Medulla oblongata (tissue), 1 donor: ENCODE data around the gene DISC1.
"Not testable (repeated sequence)": the region's sequence is repeated elsewhere in the genome, so short reads cannot be mapped to it uniquely, and the experiment has no call there.

Experiments used
- DNase-seq: peaks from one replicate; pipeline ENCODE4 v3.0.0-alpha.2; 2015; ENCODE audit errors: extremely low spot score

The DISC1 gene

DNA sequence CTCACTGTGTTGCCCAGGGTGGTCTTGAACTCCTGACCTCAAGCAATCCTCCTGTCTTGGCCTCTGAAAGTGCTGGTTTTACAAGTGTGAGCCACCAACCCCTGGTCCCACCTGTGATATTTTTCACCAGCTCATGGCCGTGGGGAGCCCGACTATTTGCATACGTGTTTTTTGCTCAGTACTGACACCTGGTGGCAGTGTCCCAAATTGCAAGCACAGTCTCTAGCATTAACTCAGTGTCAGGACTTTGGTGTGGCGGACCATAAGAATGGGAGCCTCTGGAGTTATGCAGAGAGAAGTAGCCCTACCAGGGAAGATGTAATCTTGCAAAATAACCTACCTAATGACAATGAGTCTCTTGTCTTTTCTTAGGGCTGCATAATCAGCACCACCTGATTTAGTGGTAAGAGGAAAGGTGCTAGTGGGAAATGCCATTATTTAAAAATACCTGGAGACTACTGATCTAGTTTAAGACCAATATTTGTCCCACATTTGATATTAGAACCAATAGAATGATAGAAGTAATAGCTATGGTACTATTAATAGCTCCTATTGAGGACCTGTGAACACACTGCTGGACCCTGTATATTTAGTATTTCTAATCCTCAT, 305.4 kb downstream of the DISC1 start:
- DNase-seq: no peak

DNA sequence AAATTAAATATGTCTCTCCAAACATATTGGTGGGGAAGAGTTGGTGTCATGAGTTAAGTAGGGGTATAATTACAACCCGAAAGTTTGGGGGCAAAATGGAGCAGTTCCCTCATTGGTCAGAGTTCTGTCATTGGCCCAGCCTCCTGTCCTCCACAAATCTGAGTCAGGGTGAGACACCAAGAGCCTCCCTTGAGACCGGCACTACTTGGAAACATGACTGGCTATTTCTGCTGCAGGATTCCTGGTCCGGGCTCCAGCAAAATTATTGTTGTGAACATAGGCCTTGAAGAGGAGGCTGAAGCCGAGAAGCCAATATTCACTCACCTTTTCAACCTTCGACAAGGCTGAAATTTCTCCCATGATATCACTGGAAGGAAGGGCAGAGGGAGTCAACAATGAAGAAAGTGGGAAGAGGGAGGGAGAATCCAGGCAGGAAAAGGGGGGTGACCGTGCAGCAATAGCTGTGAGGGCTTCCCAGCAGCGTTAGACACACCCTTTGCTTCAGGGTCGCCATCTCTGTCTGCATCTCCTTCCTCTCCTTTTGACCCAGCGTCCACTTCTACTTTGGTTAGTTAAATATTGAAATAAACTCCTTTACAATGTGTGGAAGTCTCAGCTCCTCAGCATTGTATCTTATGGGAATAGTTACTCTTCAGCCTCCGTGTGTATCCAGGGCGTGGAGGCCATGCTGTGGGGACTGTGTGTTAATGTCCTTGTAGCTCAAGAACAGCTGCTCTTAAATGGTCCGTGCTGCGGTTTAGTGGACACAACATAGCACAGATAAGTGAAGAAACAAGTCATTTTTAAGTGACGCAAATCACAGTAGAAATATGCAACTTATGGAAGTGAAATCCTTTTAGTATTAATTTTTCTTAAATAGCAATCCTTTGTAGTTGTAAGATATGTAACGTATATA, 307.4 kb downstream of the DISC1 start:
- no peak for DNase-seq

DNA sequence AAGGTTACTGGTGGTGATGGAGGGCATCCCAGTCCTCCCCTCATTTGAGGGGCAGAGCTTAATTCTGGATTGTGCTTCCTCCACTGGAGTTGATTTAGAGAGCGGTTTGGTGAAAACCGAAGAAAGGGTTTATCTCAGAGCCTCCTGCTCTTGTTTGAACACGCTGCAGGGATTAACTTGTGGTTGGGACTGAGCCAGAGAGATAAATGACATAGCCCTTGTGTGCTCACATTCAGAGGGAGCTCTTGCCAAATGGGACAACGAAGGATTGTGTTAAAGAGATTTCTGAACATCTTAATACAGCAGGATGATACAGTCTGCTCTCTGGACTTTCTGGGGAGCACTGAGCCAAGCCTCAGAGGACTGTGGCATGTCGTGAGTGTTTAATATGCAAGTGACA, 308.2 kb downstream of the DISC1 start:
- DNase-seq: no peak

DNA sequence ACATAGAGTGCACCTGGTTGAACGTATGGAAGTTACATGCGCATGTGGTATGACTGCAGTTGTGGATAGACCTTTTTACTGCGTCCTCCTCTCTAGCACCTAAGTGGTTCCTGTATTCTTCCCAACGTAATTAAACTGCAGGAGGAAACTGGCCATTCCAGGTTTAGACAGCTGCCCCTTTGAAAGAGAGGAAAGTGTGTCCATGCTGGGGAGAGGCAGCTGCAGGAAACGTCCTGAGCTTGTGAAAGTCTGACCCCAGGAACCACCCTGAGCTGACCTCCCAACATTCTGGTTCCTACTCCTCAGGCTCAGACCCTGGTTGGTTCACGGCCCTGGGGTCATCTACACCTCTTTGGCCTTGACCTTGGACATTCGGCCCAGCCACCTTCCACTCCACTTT, 309.3 kb downstream of the DISC1 start:
- DNase-seq: no peak

DNA sequence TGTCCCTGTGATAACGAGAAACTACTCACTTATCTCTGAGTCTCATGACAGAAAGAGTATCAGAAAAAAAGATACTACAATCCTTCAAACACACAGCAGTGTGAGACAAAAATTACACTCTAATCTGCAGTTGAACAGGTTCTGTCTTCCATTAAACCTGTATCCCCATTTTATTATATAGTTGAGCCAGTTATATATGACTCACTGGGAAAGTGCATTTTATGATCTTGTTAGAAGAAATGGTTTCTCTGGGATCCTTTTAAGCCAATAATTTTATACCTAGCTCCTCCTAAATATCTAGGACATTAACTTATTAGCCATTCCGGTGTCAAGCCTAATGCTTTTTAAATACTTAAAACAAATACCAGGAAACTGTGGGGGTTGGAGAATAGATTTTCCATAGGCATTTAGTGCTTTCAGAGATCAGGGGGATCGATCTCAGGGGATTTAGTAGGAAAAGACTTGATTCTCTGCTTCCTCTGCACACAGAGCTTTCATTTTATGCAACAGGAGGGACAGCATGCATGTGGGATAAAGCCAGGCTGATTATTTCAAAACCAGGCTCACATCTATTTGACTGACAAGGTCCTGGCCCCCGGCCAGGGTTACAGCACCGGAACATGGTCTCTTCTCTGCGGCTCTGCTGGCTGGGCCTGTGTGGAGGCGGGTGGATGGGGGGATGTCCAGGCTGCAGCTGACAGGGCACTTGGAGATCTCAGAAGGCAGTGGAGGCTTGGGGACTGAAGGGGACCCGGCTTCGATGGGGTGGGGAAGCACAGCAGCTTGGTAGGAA, 310.6 kb downstream of the DISC1 start:
- no peak for DNase-seq

DNA sequence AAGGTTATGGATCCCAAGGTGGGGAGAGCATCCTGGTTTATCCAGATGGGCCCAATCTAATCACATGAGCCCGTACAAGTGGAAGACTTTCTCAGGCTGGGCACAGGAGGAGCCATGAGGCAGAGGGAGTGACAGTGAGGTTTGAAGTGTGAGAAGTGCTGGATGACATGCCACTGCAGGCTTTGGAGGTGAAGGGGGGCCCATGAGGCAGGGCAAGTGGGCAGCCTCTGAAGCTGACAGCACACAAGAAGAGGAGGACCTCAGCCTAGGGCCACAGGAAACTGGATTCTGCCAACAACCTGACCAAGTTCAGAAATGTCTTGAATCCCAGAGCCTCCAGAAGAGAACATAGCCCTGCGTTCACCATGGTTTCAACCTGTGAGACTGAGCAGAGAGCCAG, 311.6 kb downstream of the DISC1 start:
- no peak for DNase-seq

DNA sequence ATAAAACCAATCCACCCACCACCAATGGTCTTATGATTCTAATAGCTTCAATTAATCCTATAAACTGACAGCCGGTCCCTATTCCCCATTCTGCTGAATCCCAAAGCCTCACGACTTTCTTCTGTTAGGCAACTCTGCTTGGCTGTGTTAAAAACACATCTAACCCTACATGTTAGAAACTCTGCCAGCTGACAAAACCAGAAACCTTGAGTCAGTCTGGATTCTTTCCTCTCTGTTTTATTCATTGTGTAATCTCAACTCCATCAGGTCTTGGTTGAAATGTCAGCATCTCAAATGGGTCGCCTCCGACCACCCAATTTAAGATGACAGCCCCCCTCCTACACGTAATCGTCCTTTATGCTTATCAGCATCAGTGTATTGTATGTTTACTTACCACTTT, 312.1 kb downstream of the DISC1 start:
- DNase-seq: no peak

DNA sequence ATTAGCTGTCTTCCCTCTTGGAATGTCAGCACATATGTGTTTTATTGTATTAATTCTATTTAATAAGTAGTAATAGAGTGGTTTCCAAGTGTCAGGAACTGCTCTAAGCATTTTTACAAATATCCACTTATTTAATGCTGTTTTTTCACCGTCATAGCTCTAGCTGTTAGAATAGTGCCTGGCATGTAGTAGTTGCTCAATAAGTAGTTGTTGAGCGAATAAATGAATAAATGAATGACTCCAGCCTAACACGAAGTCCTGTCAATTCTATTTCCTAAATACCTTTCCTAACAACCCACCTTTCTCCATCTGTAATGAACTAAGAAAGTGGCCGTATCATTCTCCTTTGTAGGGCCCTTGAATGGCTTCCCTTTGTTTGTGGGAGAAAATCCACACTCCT, 312.5 kb downstream of the DISC1 start:
- no peak for DNase-seq

DNA sequence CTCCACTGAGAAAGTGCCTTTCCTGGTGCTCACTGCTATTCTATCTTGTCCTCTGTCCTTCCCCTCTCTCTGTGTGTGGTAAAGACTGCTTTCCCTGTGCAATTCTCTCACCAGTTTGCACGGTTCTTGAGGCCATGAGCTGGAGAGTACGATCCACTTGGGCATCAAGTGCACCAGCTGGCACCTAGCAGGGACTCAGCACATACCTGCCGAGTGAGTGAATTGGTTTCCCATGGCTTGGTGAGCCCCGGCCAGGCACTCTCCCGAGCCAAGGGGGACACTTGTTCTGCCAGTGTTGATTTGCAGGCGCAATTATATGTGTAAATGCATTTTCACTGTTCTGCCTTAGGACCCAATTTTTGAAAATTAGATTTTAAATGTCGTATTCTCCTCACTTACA, 313.5 kb downstream of the DISC1 start:
- DNase-seq: no peak

DNA sequence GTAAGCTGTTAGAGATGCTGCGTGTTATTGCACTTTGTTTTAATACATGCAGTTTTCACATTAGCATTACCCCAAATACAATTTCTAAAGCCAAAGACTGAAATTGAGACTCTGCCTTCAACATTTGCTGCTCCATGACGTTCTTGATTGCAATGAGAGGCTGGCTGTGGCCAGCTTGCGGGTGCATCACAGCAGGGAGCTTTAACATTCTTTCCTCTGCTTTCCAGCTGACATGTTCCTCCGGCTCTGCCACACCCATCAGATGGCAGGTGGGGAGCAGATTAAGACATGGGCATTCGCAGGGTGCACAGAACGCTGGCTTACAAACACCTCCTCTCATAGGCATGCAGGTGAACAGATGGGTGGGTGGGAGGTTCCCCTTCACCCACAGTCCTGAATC, 314.1 kb downstream of the DISC1 start:
- no peak for DNase-seq

DNA sequence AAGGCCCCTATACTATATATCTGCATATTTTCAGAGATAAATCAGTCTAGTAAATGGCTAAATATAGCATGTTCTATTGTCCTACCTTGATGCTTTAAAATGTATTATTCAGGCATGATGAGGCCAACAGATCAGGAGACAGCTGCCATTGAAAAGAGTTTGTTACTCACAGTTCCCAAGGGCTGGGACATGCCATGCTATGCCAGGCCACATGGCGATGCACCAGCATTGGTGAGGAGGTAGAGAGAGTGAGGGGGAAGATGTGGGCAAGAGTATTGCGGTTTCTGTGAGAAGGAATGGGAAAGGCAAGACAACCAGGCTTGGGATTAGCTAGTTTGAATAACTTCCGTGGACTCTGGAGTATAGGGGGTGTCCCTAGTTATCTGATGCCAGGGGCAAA, 316.5 kb downstream of the DISC1 start:
- DNase-seq: no peak

DNA sequence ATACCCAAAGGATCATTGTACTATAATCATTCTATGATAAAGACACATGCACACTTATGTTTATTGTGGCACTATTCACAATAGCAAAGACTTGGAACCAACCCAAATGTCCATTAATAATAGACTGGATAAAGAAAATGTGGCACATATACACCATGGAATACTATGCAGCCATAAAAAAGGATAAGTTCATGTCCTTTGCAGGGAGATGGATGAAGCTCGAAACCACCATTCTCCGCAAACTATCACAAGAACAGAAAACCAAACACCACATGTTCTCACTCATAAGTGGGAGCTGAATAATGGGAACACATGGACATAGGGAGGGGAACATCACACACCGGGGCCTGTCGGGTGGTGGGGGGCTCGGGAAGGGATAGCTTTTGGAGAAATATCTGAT, 321.5 kb downstream of the DISC1 start:
- not testable (repeated sequence) for DNase-seq

DNA sequence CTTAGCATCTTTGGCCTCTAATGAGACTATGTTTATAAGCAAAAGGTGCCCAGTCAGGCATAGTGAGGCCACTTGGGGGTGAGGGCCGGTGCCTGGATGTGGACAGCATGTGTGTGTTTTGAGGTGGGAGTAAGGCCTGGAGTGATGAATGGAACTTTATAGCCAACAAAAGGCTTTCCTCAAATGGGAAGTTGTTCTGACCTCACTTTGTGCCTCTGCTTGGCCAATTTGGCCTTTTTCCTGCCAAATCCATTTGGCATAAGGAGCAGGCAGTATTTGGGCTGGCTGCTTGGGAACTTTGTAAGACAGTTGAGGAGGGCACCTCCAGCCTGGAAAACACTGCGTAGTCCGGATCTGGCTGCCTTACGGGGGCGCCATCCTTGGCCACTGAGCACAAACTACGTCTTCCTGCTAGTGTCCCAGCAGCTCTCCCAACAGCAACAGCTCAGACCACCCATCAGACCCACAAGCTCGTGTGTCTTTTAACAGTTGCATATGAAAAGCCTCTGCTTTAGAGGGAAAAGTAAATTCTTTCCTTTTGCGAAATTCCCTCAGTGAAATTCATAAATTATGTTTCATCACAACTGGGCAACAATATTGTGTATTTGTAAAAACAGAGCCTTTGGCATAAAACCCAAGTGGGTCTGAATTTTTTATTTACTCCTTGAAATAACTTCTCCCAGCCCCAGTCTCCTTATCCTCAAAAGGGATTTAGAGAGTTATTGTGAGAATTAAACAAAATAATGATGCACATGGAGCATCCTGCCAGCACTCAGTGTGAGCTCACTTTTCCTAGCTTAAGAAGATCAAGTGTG, 322.9 kb downstream of the DISC1 start:
- DNase-seq: peak; percentile 70

DNA sequence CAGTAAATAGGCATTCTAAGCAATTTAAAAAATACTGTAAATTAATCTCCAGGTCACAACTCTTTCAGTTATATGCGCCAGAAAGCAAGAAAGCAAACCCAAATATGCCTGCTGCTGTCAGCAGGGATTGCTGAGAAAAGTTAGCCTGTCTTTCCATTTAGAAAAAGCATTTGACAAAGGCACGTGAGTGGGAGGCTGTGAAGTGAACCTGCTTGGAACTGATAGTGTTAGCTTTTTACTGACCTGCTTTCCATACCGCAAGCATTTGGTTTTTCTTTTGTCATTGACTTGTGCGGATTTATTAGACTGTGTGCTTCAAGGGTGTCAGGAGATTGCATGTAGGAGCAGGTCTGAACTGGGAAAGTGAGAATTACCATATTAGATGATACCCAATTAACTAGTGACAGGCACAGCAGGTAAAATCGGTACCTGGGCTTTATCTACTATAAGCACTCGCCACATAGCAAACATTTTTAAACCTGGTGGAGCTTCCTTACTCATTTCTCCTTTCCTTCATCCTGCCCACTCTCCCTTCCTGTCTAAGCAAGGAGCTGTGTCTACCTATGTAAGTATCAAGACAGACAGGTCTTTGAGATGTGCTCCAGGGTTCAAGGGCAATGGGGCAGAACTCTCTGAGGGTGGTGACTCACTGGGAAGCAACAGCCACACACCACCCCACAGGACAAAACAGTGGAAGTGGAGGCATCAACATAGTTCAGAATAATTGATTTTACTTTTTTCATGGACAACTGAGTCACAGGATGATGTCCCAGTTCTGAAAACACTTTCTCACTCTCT, 323.9 kb downstream of the DISC1 start:
- DNase-seq: no peak

DNA sequence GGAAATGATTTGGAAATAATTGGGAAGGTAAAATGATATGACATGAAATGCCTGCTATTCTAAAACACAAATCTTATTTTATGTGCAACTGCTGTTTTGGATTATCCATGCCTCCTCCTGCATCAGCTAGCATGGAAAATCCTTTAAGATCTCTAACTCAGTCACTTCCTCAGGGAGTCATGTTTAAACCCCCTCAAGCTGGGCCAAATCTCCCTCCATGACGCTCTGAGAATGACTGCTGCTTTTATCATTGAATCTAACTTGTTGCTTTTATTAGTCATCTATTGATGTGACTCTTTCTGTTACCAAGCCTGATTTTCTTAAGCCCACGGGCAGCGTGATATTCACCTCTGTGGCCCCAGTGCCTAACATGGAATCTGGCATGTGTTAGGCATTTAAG, 324.8 kb downstream of the DISC1 start:
- no peak for DNase-seq

DNA sequence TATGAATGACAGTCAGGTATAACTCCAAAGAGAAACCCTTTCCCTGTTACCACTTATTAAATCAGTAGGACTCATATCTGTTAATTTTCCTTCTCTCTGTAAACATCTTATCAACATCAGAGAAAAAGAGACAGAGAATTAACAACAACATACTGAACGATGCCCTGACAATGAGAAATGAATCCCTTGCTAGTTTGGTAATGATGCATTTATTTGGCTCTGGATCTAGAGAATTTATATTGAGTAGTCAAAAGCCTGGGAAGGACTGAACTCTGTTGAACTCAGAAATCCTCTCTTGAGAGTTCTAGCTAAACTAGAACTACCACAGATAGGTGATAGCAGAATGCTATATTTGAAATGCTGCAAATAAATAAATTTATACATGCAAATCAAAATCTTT, 325.6 kb downstream of the DISC1 start:
- DNase-seq: no peak

DNA sequence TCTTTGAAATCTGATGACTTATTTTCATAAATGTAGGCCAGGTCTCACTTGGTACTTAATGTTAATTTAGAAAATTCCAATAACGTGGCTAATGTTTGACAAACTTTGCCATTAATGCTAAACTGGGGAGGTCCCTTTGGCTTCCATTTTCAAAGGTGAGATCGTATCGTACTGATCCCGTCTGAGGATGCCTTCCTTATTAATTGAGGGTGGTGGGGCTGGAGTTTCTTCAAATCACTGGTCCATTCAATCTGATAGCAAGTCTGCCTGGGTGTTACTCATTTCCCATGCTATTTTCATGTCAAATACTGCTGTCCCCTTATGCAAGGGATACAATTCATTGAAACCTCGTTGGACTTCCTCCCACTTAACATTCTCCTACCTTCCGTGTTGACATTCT, 327.1 kb downstream of the DISC1 start:
- DNase-seq: no peak

DNA sequence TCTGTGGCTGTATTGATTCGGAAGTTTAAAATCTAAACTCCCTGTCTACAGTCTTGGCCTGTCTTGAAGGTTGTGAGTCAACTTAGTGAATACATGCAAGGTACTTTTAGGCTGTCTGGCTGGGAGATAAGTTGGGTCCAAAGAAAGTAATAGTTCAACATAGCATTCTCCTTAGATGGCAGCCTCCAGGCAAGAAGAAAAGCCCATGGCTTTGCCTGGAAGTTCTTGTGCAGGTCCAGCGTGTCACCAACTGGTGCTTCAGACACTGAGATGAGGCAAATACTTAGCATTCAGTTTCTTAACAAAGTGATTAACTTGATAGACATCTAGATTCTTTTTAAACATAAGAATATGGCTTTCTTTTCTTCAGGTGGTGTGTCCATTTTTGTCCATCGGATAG, 328.2 kb downstream of the DISC1 start:
- DNase-seq: no peak

DNA sequence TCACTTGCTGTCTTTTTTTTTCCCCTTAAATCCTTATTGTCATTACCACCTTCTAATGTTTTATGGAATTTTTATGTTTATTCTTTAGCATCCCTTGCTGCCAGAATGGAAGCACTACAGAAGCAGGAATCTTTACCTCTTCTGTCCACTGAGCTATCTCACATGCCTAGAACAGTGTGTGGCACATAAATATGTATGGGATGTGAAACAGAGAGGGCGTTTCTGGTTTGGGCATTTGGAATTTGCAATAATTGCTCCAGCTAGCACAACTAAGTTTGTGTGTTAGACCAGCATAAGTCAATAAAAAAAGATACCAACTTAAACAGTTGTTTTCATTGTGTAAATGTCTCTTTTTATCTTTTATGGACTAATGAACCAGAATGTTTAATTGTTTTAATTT, 330.8 kb downstream of the DISC1 start:
- no peak for DNase-seq

DNA sequence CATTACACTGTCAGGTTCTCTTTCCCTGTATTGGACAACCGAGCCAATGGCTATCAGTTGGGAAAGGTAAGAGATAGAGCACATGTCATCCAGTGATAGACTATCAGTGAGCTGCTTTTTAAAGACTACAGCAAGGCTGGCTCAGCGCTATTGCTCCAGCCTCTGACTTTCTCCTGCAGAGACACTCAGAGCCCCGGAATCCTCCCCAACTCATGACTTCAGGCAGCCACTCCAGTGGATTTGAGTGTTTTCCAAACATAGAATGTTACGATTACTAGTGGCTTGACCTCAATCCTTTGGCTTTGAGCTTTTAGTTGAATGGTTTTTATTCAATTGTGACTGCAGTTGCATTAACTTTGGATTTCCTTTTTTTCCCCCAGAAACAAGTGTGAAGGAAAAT, 331.9 kb downstream of the DISC1 start:
- DNase-seq: no peak
